Tibial nerve (tissue), 4 donors: ENCODE results near the gene UNC50. TPM values are rescaled to one million over a fixed set of nuclear protein-coding genes. Genes with fewer than 3 reads are reported as not detected.
"Not testable (repeated sequence)": the region's sequence is repeated elsewhere in the genome, so short reads cannot be mapped to it uniquely, and the experiment has no call there.

Experiments used
- DNase-seq, 2 donors: peaks; one replicate each; pipeline ENCODE4 v3.0.0-alpha.2; 2019; ENCODE audit warnings: low spot score in 2 of 2
- H3K27ac ChIP-seq, 4 donors: fragments of 200-600 bp; sonication (generic) in 3 of 4; one replicate each; pipeline ENCODE4 v1.5.1; 2017 to 2019; ENCODE audit warnings: mild to moderate bottlenecking in 1 of 4
- H3K27me3 ChIP-seq, 2 donors: fragments of 200-600 bp; sonication (generic) in 1 of 2; one replicate each; pipeline versions ENCODE4 v1.5.1 to v1.6.0; 2017 to 2019
- H3K36me3 ChIP-seq, 3 donors: fragments of 200-600 bp; sonication (generic); one replicate each; pipeline ENCODE4 v1.5.1; 2018 to 2019
- H3K4me1 ChIP-seq, 4 donors: fragments of 200-600 bp; sonication (generic) in 3 of 4; one replicate each; pipeline ENCODE4 v1.5.1; 2017 to 2019
- H3K4me3 ChIP-seq, 4 donors: fragments of 200-600 bp; sonication (generic) in 3 of 4; one replicate each; pipeline ENCODE4 v1.5.1; 2017 to 2019; ENCODE audit warnings: mild to moderate bottlenecking in 1 of 4, moderate library complexity in 1 of 4
- H3K9me3 ChIP-seq, 4 donors: fragments of 200-600 bp; sonication (generic) in 3 of 4; one replicate each; pipeline ENCODE4 v1.5.1; 2017 to 2019
- EP300 ChIP-seq, 2 donors: sonication (generic); formaldehyde crosslinking; IDR thresholded peaks; one replicate each; pipeline ENCODE4 v1.6.1; 2017; ENCODE audit warnings: antibody characterized with exemption in 2 of 2, mild to moderate bottlenecking in 1 of 2
- POLR2A ChIP-seq, 2 donors: fragments of 450-650 bp; IDR thresholded peaks; one replicate each; pipeline ENCODE4 v1.6.1; 2017; ENCODE audit warnings: antibody characterized with exemption in 2 of 2, mild to moderate bottlenecking in 2 of 2, moderate library complexity in 2 of 2
- WGBS, 2 donors: methylation state at CpG; one replicate each; pipeline ENCODE4 v1.1.5; 2018; 5-methylcytosine and 5-hydroxymethylcytosine counted together
- total RNA-seq, 4 donors: library from RNA; depleted of rRNA; stranded (reverse); fragments of >200 nt; gene quantifications; one replicate each; pipeline ENCODE4 v1.1.0, GENCODE V29; 2016
- TF ChIP-seq, protein P1 (sequence below), 5 experiments: fragments of 200-600 bp in 3 of 5; fragments of 450-650 bp in 2 of 5; sonication (generic) in 3 of 5; IDR thresholded peaks; one replicate each; pipeline ENCODE4 v1.5.1; 2016 to 2019; ENCODE audit warnings: antibody characterized with exemption in 5 of 5, mild to moderate bottlenecking in 3 of 5, moderate library complexity in 2 of 5

The UNC50 gene
- total RNA-seq, 4 donors from 2014 or later: 45.3 to 64.9 (median 56.7) TPM

DNA sequence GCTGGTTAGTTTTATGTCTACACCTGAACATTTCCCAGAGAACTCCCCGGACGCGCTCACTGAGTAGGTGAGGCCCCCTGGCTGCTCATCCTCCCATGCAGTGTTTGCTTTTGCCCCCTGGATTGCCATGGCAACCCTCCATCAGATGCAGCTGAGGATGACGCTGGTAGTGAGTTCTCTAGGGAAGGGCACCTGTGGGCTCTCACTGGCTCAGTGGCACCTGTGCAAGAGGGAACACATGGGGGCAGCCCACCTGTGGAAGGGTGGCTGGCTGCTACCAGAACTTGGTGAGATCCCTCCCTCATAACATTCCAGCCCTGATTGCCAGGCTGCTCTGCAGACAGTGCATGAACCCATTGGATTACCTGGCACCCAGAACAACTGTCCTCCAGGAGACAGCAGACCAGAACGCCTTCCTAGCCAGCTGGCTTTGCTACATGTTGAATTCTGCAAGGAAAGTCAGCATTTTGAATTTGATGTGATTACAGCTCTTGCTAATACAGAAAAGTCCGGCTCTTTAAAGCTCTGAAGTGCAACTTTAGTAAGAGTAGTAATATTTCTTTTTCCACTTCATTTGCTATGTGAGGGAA is 21.7 kb upstream of the UNC50 start:
- Histone ChIP-seq H3K4me1 (no peaks in the 10 kb centered on the region), H3K27ac (no peak overlapping the region), H3K4me3 (no peak overlapping the region), H3K9me3 (no peaks in the 10 kb centered on the region), H3K36me3 (peaks cover 0 to 67% (median 9%) of the 10 kb centered on the region in 3 donors), H3K27me3 (no peaks in the 10 kb centered on the region)
- TF ChIP-seq EP300 (IDR thresholded peaks at IDR 0.05) (no peak), POLR2A (IDR thresholded peaks at IDR 0.05) (no peak)
- TF ChIP-seq, protein P1, sequence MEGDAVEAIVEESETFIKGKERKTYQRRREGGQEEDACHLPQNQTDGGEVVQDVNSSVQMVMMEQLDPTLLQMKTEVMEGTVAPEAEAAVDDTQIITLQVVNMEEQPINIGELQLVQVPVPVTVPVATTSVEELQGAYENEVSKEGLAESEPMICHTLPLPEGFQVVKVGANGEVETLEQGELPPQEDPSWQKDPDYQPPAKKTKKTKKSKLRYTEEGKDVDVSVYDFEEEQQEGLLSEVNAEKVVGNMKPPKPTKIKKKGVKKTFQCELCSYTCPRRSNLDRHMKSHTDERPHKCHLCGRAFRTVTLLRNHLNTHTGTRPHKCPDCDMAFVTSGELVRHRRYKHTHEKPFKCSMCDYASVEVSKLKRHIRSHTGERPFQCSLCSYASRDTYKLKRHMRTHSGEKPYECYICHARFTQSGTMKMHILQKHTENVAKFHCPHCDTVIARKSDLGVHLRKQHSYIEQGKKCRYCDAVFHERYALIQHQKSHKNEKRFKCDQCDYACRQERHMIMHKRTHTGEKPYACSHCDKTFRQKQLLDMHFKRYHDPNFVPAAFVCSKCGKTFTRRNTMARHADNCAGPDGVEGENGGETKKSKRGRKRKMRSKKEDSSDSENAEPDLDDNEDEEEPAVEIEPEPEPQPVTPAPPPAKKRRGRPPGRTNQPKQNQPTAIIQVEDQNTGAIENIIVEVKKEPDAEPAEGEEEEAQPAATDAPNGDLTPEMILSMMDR (IDR thresholded peaks at IDR 0.05): no peak
- no peak for DNase-seq
- 84 to 89% methylated on average over 6 of the region's 6 CpGs for WGBS, 2 donors

GRCh38 chr2:98588880-98589431 is 19.4 kb upstream of the UNC50 start:
- no peak overlapping the region for H3K27ac ChIP-seq
- TF ChIP-seq, protein P1 (IDR thresholded peaks at IDR 0.05): no peak
- TF ChIP-seq EP300 (IDR thresholded peaks at IDR 0.05) (no peak), POLR2A (IDR thresholded peaks at IDR 0.05) (no peak)
- 74 to 84% methylated on average over 4 of the region's 4 CpGs for WGBS, 2 donors
- peaks cover 0 to 1% (median 0%) of the 10 kb centered on the region in 4 donors for H3K9me3 ChIP-seq
- no peak for DNase-seq
- H3K27me3 ChIP-seq: no peaks in the 10 kb centered on the region
- no peaks in the 10 kb centered on the region for H3K4me1 ChIP-seq
- no peak overlapping the region for H3K4me3 ChIP-seq
- peaks cover 0 to 66% (median 2%) of the 10 kb centered on the region in 3 donors for H3K36me3 ChIP-seq

GRCh38 chr2:98589489-98589888 is 18.9 kb upstream of the UNC50 start:
- Histone ChIP-seq H3K36me3 (peaks cover 0 to 60% (median 0%) of the 10 kb centered on the region in 3 donors), H3K4me1 (no peaks in the 10 kb centered on the region), H3K9me3 (peaks cover 0 to 4% (median 0%) of the 10 kb centered on the region in 4 donors), H3K27me3 (no peaks in the 10 kb centered on the region), H3K27ac (no peak overlapping the region), H3K4me3 (no peak overlapping the region)
- WGBS, 2 donors: 94 to 96% methylated on average over 4 of the region's 4 CpGs
- TF ChIP-seq POLR2A (IDR thresholded peaks at IDR 0.05): no peak
- no peak for TF ChIP-seq EP300 (IDR thresholded peaks at IDR 0.05)
- DNase-seq: no peak

DNA sequence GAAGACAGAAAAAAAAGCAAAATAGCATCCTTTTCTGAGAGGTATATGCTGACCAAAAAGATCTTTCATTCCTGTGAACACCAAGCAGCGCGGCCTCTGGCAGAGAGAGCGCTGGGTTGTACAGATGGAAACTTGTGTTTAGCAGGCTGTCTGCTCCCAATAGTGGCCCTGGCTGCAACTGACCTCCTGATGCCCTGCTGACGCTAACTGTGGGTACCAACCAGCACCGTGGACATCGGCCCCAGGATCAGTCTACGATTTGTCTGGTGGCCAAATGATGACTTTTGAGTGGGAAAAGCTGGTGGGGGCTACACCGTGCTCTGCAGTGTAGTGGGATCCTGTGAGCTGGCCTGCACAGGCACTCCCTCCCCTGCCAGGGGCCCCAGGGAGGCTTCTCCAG is 15.8 kb upstream of the UNC50 start:
- no peak for TF ChIP-seq POLR2A (IDR thresholded peaks at IDR 0.05)
- DNase-seq: no peak
- Histone ChIP-seq H3K27ac (no peak overlapping the region), H3K4me1 (no peaks in the 10 kb centered on the region), H3K9me3 (peaks cover 0 to 4% (median 0%) of the 10 kb centered on the region in 4 donors), H3K27me3 (no peaks in the 10 kb centered on the region), H3K36me3 (peaks cover 0 to 61% (median 0%) of the 10 kb centered on the region in 3 donors), H3K4me3 (no peak overlapping the region)
- 95% methylated on average over 8 of the region's 8 CpGs for WGBS, 2 donors

GRCh38 chr2:98594665-98595064 is 13.7 kb upstream of the UNC50 start:
- H3K36me3 ChIP-seq: peaks cover 0 to 67% (median 0%) of the 10 kb centered on the region in 3 donors
- H3K4me3 ChIP-seq, H3K27me3 ChIP-seq, H3K27ac ChIP-seq, H3K4me1 ChIP-seq, DNase-seq, H3K9me3 ChIP-seq: not testable (repeated sequence)
- 98 to 99% methylated on average over 4 of the region's 4 CpGs for WGBS, 2 donors

DNA sequence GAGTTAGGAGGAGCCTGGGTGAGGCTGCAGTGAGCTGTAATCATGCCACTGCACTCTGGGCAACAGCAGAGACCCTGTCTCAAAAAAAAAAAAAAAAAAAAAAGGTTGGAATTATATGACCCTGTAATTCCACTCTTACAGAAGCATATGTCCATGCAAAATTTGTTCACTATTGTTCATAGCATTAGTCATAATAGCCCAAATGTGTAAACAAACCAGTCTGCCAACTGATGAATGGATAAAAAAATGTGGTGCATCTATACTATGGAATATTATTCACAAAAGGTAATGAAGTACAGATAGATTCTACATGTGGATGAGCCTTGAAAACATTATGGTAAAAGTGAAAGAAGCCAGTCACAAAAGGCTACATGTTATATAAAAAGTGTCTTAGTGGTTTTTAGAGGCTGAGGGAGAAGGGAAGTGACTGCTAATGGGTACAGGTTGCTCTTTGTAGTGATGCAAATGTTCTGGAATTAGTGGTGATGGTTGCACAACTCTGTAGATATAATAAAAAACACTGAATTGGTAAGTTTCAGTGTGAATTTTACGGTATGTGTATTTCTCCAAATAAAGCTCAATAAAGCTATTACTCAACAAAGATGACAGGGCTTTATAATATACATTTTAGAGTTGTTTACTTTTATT is 9.5 kb upstream of the UNC50 start:
- no peak for TF ChIP-seq EP300 (IDR thresholded peaks at IDR 0.05)
- no peak for TF ChIP-seq POLR2A (IDR thresholded peaks at IDR 0.05)
- TF ChIP-seq, protein P1 (IDR thresholded peaks at IDR 0.05): no peak
- Histone ChIP-seq H3K27ac (no peak overlapping the region), H3K9me3 (peaks cover 0 to 3% (median 0%) of the 10 kb centered on the region in 4 donors), H3K36me3 (peaks cover 0 to 72% (median 0%) of the 10 kb centered on the region in 3 donors), H3K4me3 (no peak overlapping the region), H3K4me1 (peaks cover 0 to 6% (median 0%) of the 10 kb centered on the region in 4 donors), H3K27me3 (no peaks in the 10 kb centered on the region)
- 79 to 89% methylated on average over 1 of the region's 1 CpG for WGBS, 2 donors
- no peak for DNase-seq
